Skeletal muscle satellite cell (primary cell): Measurements from ENCODE around the gene TRIM34.
"Not testable (repeated sequence)": the region's sequence is repeated elsewhere in the genome, so short reads cannot be mapped to it uniquely, and the experiment has no call there.

Experiments used
- H3K27me3 ChIP-seq: 2 replicates; pipeline ENCODE4 v1.7.0; 2013; ENCODE audit warnings: low read length; ENCODE audit not compliant: control insufficient read depth, insufficient read depth
- H3K36me3 ChIP-seq: 2 replicates; pipeline ENCODE4 v1.7.0; 2013; ENCODE audit warnings: mild to moderate bottlenecking, control low read depth, low read length; ENCODE audit not compliant: insufficient read depth
- H3K4me1 ChIP-seq: 2 replicates; pipeline ENCODE4 v1.7.0; 2013; ENCODE audit warnings: low read length; ENCODE audit not compliant: control insufficient read depth, insufficient read depth
- H3K4me2 ChIP-seq: 2 replicates; pipeline ENCODE4 v1.7.0; 2013; ENCODE audit warnings: mild to moderate bottlenecking, low read length
- H3K4me3 ChIP-seq: 2 replicates; pipeline ENCODE4 v1.7.0; 2013; ENCODE audit warnings: low read length
- H3K9ac ChIP-seq: 2 replicates; pipeline ENCODE4 v1.7.0; 2013; ENCODE audit warnings: mild to moderate bottlenecking, low read depth, low read length, moderate library complexity
- H3K9me3 ChIP-seq: replicated peaks from 2 replicates; pipeline ENCODE4 v1.7.0; 2013; ENCODE audit warnings: mild to moderate bottlenecking, control low read depth, low read length

TRIM34 gene

DNA sequence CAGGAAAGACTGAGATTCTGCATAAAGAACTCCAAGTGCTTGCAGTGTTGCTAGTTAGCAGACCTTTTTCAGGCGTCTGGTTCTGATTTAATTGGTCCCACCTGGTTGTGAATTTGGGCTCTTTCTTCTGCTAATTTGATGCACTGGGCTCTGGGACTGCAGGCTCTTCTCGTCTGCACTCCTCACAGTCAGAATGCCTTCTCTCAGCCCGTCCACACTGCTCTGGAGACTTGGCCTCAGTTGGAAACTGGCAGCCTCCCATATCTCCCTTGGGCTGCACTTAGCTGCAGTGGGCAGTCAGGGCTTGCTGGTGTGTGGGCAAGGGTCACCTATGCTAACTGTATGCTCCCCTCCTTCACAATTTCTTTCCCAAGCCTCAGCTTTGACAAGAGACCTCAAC is 26.8 kb upstream of the TRIM34 start:
- Histone ChIP-seq H3K4me2 (peak overlapping the region; percentile 78), H3K27me3 (no peaks in the 10 kb centered on the region), H3K9ac (no peak overlapping the region), H3K4me1 (peaks cover 17% of the 10 kb centered on the region), H3K4me3 (no peak overlapping the region), H3K36me3 (no peaks in the 10 kb centered on the region), H3K9me3 (no peaks in the 10 kb centered on the region)

DNA sequence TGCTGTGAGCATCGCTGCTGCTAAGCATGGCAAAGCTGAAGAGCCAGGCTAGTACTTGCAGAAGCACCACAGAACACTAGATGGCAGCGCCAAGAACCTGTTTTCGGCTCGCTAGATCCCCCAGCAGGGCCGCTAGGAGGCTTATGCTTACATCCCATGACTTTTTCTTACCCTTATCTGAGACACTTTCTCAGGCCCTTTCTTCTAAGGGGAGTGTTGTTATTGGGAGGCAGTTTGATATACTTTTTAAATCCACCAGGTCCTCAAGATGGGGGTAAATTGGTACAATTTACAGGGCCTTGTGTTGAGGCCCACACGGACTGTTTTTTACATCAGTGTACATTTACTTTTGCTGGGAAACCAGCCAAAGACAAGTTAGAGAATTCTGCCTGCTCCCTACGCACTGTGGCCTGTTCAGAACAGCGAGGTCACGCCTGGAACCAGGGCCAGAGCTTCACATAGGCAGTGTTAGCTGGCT is 24.4 kb upstream of the TRIM34 start:
- H3K9ac ChIP-seq = no peak overlapping the region
- H3K4me2 ChIP-seq = peak overlapping the region; percentile 31
- no peaks in the 10 kb centered on the region for H3K9me3 ChIP-seq
- no peak overlapping the region for H3K4me3 ChIP-seq
- H3K4me1 ChIP-seq = peaks cover 21% of the 10 kb centered on the region
- no peaks in the 10 kb centered on the region for H3K27me3 ChIP-seq
- H3K36me3 ChIP-seq = no peaks in the 10 kb centered on the region

GRCh38 chr11:5602791-5603190 is 22.0 kb upstream of the TRIM34 start:
- peaks cover 18% of the 10 kb centered on the region for H3K4me1 ChIP-seq
- not testable (repeated sequence) for H3K27me3 ChIP-seq

DNA sequence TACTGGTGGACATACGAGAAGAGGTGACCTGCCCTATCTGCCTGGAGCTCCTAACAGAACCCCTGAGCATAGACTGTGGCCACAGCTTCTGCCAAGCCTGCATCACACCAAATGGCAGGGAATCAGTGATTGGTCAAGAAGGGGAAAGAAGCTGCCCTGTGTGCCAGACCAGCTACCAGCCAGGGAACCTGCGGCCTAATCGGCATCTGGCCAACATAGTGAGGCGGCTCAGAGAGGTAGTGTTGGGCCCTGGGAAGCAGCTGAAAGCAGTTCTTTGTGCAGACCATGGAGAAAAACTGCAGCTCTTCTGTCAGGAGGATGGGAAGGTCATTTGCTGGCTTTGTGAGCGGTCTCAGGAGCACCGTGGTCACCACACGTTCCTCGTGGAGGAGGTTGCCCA is 21.5 kb upstream of the TRIM34 start:
- Histone ChIP-seq H3K27me3 (no peaks in the 10 kb centered on the region), H3K36me3 (no peaks in the 10 kb centered on the region), H3K4me1 (peaks cover 18% of the 10 kb centered on the region), H3K9ac (no peak overlapping the region), H3K4me2 (no peak overlapping the region), H3K4me3 (no peak overlapping the region), H3K9me3 (no peaks in the 10 kb centered on the region)

More at GRCh38 chr11:5602791-5603190, 22.0 kb upstream of the TRIM34 start:
- not testable (repeated sequence) for H3K4me3 ChIP-seq, H3K9ac ChIP-seq, H3K36me3 ChIP-seq, H3K4me2 ChIP-seq, H3K9me3 ChIP-seq

- H3K9me3 ChIP-seq = no peaks in the 10 kb centered on the region
- H3K9ac ChIP-seq = no peak overlapping the region
- H3K4me2 ChIP-seq = no peak overlapping the region
- no peak overlapping the region for H3K4me3 ChIP-seq
- no peaks in the 10 kb centered on the region for H3K27me3 ChIP-seq
- H3K4me1 ChIP-seq = peaks cover 18% of the 10 kb centered on the region
- no peaks in the 10 kb centered on the region for H3K36me3 ChIP-seq
Observed at GRCh38 chr11:5604896-5605295, 19.9 kb upstream of the TRIM34 start.

DNA sequence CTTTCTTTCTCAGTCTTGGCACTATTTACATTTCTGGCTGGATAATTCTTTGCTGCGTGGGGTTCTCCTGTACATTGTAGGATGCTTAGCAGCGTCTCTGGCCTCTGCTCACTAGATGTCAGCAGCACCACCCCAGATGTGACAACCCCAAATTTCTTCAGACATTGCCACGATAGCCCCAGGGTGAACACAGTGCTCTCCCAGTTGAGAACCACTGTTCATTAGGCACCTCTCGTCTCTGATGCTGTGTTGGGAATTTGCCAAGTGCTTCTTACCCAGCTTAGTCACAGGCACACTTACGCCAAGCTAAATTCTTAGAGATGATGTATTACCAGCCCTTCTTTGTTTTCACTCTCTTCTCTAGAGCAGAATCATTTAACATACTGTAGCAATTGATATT is 19.0 kb upstream of the TRIM34 start:
- Histone ChIP-seq H3K27me3 (no peaks in the 10 kb centered on the region), H3K36me3 (no peaks in the 10 kb centered on the region), H3K9me3 (no peaks in the 10 kb centered on the region), H3K4me2 (peak overlapping the region; percentile 36), H3K9ac (peak overlapping the region; percentile 7), H3K4me3 (no peak overlapping the region), H3K4me1 (peaks cover 18% of the 10 kb centered on the region)

DNA sequence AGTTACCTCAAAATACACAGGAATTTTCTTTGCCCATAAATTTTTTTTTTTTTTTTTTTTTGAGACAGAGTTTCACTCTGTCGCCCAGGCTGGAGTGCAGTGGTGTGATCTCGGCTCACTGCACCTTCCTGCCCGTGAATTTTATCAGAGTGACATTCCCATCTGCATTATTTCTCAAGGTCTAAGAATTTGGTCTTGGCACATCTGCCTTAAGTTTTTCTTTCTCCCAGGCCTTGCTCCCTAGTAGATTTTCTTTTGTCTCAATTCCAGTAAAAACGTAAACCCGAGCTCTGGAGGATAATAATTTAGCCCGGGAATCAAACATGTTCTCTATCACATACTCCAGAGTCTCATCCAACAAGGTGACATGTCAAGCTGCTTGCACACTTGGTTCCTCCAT is 16.0 kb upstream of the TRIM34 start:
- no peak overlapping the region for H3K9ac ChIP-seq
- H3K4me1 ChIP-seq = peaks cover 13% of the 10 kb centered on the region
- H3K4me2 ChIP-seq = no peak overlapping the region
- H3K27me3 ChIP-seq = no peaks in the 10 kb centered on the region
- no peaks in the 10 kb centered on the region for H3K9me3 ChIP-seq
- H3K4me3 ChIP-seq = no peak overlapping the region
- no peaks in the 10 kb centered on the region for H3K36me3 ChIP-seq

DNA sequence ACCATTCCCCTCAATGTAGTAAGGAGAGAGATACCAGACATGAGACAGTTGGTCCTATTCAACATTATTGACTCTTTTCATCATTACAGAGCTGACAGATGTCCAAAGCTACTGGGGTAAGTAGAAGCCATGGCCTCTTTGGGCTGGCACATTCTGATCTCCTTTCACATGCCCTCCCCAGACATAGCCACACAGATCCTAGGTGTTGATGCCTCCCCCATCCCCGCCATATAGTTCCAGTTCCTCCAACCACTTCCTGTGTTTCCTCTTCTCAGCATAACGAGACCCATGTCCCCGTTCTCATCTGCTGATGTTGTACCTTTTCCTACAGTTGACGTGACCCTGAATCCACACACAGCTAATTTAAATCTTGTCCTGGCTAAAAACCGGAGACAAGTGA is 14.4 kb upstream of the TRIM34 start:
- peaks cover 12% of the 10 kb centered on the region for H3K4me1 ChIP-seq
- no peak overlapping the region for H3K4me3 ChIP-seq
- H3K9ac ChIP-seq = no peak overlapping the region

DNA sequence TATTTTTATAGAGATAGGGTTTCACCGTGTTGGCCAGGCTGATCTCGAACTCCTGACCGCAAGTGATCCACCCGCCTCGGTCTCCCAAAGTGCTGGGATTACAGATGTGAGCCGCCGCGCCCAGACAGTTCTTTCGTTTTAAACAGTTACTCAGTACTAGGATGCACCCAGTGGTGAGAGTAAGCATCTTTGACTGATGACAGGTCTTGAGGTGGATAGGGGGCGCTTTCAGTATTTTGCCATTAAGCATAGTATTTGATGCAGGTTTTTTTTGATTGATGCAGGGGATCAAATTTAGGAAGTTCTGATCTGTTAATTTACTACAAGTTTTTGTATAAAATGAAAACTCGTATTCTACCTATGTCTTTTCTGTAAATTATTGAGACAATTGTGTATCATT is 13.2 kb upstream of the TRIM34 start:
- H3K9me3 ChIP-seq = no peaks in the 10 kb centered on the region
- H3K9ac ChIP-seq = no peak overlapping the region
- no peaks in the 10 kb centered on the region for H3K36me3 ChIP-seq
- H3K27me3 ChIP-seq = no peaks in the 10 kb centered on the region
- H3K4me1 ChIP-seq = peaks cover under 1% of the 10 kb centered on the region
- H3K4me3 ChIP-seq = no peak overlapping the region
- H3K4me2 ChIP-seq = no peak overlapping the region

More for the DNA sequence above, 14.4 kb upstream of the TRIM34 start:
- Histone ChIP-seq H3K9me3 (no peaks in the 10 kb centered on the region), H3K27me3 (no peaks in the 10 kb centered on the region), H3K4me2 (no peak overlapping the region), H3K36me3 (no peaks in the 10 kb centered on the region)

- Histone ChIP-seq H3K4me2 (peak overlapping the region; percentile 47), H3K27me3 (no peaks in the 10 kb centered on the region), H3K9me3 (no peaks in the 10 kb centered on the region), H3K4me1 (peaks cover 37% of the 10 kb centered on the region), H3K4me3 (no peak overlapping the region), H3K36me3 (no peaks in the 10 kb centered on the region), H3K9ac (peak overlapping the region; percentile 61)
Observed at GRCh38 chr11:5618807-5619206, 6.0 kb upstream of the TRIM34 start.

DNA sequence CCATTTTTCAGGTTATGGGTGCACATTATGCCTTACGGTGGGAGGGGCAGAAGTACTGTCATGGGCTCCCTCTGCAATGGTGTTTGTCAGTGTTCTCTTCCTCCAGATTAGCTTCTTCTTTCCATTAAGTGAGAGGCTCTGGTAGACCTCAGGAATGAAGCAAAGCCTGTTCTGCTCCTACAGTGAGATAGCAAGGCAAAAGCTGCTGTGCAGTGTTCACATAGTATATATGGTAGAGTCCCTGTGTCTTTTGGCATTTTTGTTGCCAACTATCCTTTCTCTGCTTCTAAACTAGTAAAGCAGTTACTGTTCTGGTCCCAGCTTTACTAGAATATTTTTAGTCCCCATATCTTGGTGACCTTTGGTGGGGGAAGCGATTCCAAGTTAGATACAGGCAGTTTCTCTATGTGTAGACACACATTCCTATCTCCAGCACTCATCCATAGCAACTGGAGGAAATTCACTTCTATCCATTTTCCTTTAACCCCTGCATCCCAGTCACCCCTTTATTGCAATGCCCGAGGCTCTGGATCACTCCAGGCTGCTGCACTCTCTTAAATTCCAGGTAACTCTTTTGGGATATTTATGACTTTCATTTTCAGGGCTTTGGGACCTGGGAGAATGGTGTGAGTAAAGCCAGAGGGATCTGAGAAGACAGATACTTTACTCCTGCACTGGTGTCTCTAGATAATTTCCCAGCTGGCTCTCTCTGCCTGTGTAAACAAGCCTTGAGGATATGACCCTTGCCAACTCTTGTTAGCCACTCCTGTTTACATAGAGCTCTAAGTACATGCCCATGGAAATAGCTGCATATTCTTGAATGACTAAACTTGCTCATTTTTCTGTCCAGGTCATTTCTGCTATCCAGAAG is 3.9 kb upstream of the TRIM34 start:
- Histone ChIP-seq H3K9ac (peak overlapping the region; percentile 64), H3K4me3 (peak overlapping the region; percentile 41), H3K36me3 (no peaks in the 10 kb centered on the region), H3K4me1 (peaks cover 48% of the 10 kb centered on the region), H3K4me2 (peak overlapping the region; percentile 74), H3K9me3 (no peaks in the 10 kb centered on the region), H3K27me3 (no peaks in the 10 kb centered on the region)

- Histone ChIP-seq H3K4me1 (peaks cover 48% of the 10 kb centered on the region), H3K9me3 (no peaks in the 10 kb centered on the region), H3K4me2 (peak overlapping the region; percentile 74), H3K27me3 (no peaks in the 10 kb centered on the region), H3K9ac (peak overlapping the region; percentile 64), H3K4me3 (no peak overlapping the region), H3K36me3 (no peaks in the 10 kb centered on the region)
Observed at GRCh38 chr11:5621580-5621979, 3.2 kb upstream of the TRIM34 start.
